NCI-H345 treated with DMSO at 0.1 percent for 48 hours (cell line): Measurements from ENCODE around the gene PI4K2A.

Experiments used
- DNase-seq: peaks from one replicate; lab custom pipeline; 2025; ENCODE audit not compliant: unreplicated experiment; lab: John Stamatoyannopoulos, UW

PI4K2A gene

DNA sequence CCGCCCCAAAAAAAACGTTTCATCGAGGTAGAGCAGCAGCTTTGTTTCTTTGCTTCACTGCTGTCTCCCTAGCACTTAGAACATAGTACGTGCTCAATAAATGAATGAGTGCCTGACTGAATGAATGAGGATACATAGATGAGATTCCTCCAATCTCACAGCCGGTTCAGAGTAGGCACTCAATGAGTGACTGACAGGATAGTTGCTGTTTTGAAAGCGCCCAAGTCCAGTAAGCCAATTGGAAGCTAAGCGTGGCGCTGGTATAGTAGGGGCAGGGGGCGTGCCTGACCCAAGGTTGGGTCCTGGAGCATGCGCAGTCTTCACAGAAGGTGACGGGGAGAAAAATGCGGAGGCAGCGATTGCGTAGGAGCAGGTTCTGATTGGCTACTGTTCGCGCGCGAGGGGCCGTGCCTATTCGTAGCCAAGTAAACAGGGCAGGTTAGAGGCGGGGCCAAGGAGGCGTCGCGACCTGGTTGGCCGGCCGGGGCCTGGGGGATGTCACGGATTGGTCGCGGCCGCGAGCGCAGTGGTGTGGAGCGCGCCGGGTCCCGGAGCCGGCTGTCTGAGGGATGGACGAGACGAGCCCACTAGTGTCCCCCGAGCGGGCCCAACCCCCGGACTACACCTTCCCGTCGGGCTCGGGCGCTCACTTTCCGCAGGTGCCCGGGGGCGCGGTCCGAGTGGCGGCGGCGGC, at the start of gene PI4K2A:
Gene PI4K2A (plus strand): TSS at position 498 of the 694 bp plus-strand sequence. CDS start 72 bp downstream, at position 570.
- peak; percentile 96 for DNase-seq

DNA sequence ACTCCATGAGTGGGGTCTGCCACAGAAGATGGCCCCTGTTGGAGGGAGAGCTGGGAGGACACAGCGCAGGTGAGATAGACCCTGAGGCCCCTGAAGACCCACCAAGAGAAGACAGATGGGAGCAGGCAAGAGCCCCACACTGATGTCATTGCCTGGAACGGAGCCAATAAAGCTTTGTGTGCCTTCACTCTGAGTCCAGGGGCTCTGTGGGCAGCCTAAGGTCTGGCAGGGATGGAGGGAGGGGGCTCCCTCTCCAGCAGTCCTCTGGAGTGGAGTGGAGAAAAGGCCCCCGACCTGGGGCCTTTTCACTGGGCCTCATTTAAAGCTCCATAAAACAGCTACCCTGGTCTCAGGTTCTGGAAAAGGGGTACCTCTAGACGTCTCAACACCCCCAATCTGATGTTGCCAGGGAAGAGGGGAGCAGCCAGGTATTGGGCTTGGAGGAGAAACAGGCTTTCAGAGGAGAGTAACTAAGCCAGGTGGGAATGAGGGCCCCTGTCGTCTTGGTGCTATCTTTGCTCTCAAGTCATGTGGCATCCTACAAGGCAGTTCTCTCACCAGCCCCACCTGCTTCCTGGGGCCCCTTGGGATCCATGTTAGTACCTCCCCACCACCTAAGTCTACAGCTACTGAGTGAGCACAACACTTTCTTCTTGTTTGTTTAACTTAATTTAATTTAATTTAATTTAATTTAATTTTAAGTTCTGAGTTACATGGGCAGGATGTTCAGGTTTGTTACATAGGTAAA, 49.5 kb upstream of the PI4K2A start:
- no peak for DNase-seq

DNA sequence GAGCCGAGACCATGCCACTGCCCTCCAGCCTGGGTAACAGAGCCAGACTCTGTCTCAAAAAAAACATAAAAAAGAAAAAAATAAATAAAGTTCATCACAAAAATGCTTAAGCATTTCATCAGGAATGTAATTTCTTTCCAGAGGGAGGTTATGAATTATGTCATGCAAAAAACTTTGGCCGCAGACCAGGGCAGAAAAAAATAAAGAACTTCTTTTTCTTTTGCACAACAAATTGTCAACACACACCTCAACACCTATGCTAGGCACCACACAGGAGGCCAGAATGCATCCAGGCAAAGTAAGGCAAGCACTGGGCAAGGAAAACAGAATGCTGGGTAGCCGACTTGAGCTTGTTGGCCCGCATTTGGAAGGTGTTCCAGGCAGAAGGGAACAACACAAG, 47.0 kb upstream of the PI4K2A start:
- no peak for DNase-seq

DNA sequence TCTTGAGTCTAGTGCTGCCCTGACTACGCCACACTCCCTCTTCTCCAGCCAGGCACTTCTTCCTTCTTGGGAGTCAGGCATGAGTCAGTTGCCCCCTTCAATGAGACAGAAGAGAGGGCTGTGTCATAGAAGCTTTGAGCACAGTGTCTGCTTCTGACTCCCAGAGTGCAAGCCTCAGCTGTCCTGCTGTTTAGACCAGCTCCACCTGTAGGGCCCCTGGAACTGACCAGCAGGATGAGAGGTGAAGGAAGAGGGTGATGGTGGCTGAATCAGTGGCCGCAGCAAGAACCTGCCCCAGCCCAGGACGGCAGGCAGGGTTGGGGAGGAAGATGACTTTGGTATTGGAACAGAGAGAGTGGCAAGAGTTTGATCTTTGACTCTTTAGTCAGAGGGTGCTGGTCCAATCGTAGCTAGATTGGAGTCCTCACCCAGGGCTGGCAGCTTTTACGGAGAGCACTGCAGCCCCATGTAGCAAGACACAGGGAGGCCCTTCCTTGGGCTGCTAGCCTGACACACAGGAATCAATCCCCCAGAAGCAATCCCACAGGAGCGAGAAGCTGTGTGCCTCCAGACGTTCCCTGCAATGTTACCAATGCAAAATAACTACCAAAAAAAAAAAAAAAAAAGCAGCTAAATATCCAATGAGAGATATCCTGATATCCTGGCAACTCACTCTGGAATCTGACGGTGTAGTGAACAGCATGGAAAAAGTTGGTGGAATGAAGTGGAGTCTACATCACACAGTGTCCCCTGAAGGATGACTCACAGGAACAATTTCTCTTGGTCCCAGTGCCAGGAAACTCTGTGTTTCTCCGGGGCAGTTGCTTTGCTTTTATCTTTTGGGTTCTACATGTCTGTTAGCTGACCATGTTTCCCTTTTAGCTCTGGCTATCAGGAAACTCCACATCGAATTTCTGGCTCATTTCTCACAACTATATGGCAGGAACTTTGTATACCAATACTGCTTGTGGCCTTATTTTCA, 44.1 kb upstream of the PI4K2A start:
- no peak for DNase-seq

DNA sequence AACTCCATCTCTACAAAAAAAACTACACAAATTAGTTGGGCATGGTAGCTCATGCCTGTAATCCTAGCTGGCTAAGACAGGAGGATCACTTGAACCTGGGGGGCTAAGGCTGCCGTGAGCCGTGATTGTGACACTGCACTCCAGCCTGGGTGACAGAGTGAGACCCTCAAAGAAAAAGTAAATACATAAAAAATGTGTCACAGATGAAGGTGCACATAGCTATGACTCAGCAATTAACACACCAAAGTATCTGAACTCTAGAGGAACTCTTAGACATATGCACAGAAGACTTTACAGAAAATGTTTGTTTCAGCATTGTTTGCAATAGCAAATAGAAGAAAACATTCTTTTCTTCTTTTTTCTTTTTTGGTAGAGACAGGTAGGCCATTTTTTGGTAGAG, 42.7 kb upstream of the PI4K2A start:
- DNase-seq, result no peak

DNA sequence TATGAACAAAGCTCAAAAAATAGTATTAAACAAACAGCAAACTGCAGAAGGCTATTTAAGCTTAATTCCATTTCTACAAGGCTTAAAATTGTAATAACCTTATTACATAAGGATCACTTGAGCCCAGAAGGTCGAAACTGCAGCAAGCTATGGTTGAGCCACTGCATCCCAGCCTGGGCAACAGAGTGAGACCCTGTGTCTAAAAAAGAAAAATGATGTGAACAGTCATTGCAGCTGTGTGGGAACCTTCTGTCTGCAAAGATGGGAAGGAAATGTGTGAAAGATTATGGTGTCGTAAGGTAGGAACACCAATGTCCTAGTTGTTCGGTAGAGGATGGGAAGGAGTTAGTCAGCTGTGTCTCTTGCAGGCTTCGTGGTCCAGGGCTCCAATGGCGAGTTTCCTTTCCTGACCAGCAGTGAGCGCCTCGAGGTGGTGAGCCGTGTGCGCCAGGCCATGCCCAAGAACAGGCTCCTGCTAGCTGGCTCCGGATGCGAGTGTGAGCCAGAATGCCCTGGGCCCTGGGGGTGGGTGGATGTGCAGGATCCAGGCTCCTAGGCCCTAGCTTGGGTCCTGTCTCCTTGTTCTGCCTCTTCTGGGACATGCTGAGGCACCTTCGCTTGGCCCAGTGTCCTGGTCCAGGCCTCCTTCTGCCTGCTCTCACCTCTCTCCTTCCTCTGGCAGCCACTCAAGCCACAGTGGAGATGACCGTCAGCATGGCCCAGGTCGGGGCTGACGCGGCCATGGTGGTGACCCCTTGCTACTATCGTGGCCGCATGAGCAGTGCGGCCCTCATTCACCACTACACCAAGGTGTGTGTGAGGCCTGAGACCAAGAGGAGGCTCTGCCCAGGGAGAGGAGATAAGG, 41.8 kb upstream of the PI4K2A start:
- no peak for DNase-seq

DNA sequence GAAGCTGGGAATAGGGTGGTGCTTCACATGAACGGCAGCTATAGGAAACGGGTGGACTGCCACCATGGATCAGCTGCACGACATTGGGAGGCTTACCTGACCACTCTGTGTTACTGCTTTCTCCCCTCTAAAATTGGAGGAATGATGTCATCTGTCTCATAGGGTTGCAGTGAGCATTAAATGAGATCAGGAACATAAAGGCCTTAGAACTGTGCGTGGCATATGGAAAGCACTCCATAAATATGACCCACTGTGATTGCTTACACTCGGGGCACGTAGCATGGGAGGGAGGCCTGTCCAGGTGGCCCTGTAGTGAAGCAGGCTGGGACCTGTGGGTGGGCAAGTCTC, 41.2 kb upstream of the PI4K2A start:
- no peak for DNase-seq

DNA sequence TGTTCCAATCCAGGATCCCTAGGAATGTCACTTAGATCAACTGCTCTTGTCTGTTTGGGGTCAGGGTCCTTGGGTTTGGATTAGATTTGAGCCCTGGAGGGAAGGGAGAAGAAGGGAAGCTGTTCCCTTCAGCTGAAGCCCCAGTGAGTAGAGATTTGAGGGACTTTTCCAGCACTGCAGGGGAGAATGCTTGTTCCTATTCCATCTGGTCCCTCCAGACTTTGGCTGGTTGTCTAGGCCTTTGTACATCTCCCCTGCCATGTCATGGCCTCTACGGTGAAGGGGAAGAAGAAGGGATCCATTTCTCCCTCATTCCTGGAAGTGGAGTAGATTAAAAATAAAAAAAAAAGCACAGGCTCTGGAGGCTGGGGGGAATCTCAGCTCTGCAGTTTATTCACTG, 39.9 kb upstream of the PI4K2A start:
- no peak for DNase-seq

DNA sequence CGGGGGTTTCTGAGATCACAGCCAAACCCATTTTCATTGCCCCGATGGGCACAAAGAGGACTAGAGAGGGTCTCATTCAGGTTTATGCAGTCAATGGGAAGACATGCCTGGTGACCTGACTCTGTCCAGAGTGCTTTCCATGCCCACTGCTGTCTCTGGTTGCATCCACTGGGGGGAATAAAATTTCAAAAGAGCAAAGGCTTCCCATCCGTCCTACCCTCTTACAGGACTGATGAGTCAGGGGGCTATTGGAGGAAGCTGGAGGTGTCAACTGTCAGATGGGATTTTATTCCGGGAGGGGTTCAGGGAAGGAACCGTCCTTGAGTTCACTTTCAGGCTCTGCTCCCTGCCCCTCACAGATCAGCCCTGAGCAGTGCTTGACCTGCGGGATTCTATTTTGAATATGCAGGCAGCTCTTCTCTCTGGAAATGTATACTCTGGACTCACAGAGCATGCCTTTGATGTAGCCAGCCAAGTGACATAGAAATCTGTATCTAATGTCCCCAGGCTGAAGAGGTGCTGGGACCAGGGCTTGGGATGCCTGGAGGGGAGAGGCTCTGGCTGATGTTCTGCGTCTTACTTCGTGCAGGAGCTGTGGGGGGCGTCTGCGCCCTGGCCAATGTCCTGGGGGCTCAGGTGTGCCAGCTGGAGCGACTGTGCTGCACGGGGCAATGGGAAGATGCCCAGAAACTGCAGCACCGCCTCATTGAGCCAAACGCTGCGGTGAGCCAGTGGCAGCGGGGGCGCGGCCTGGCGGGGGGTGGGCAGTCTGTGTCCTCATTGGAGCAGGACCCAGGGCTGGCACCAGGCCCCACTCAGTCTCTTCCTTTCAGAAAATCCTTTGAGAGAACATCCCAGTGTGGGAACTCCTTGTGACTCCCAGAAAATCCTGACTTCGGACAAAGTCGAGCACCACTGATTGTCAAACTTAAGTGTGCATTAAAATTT, 38.9 kb upstream of the PI4K2A start:
- no peak for DNase-seq

DNA sequence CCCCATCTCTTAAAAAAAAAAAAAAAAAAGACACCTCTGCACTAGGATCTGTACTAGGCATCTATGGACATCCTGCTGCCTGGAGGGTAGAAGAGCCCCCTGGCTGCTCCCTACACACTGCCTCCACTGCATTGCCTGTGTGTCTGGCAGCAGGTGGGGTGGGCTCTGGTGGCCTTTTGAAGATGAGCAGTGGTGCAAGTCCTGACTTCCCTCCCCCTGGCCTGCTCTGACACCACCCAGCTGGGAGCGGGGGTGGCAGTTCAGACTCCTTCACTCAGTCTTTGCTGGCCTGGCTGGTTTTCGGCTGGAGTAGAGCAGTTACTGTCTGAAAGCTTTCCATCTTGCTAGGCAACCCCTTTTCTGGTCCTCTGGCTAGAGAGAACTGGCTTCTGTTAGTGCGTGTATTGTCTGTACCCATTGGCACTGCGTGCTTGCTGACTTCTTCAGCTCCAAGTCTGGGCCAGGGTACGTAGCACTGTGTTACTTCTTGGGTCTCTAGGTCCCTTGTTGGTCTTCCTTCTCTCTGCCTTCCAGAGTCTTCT, 33.3 kb upstream of the PI4K2A start:
- no peak for DNase-seq

DNA sequence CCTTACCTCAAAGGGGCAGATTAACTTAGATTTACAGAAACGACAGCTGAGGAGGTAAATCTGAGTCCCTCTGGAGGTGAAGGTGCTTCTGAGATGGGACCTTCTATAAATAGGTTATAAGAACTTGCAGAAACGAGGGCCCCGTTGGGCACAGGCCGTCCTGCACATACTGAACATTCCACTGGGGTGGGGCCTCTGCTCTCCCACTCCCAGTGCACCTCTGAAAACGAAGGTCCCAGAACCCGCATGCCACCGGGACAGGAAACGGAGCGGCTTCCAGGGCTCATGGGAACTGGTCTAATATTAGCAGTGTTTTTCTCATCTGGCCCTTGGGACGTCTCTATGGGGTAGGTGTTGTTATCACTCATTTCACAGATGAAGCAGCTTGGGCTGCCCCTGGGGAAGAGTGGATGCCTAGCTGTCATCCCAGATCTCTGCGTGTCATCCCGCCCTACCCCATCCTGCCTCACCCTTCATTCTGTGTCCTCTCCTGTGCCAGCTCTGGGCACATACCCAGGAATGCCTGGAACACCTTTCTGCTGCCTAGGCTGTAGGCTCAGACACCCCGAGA, 31.4 kb upstream of the PI4K2A start:
- DNase-seq, result no peak

DNA sequence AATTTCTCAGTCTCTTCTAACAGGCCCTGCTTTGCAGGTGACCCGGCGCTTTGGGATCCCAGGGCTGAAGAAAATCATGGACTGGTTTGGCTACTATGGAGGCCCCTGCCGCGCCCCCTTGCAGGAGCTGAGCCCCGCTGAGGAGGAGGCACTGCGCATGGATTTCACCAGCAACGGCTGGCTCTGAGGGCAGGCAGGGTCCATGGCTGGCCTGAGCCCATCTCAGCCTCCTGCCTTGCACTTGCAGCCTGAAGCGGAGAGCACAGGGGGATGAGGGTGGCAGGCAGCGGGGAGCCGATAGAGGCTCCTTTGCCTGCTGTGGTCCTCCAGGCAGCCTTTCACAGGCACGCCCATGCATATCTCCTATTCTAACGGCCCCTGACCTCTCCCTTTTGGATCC, 29.0 kb upstream of the PI4K2A start:
- DNase-seq, result no peak

DNA sequence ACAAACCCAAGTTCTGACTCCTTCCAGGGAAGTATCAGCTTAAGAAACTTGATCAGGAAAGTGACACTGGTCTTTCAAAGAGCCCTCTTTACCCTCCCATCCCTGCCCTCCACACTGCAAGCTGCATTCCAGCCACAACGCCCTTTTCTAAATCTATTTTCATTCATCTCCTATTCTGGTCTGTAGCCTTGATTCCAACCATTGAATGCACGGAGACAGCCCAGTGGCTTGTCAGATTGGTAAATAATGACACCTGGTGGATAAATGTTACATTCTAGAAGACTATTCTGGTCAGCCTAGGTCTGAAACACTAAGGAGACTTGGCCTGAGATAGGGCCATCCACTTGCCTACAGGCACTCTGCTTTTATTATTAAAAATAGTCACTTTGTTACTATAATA, 28.1 kb upstream of the PI4K2A start:
- DNase-seq, result no peak

DNA sequence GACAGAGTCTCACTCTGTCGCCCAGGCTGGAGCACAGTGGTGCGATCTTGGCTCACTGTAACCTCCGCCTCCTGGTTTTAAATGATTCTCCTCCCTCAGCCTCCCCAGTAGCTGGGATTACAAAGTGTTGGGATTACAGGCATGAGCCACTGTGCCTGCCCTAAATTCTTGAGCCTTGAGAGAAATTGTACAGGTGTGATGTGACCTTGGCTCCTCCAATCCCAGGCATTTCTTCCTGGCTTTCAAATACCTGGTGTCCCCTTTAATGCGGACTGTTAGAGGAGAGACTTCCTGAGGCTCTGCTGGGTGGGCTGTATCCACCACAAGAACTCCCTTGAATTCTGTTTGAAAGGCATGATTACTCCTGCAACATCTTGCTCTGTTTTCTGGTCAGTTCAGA, 22.2 kb upstream of the PI4K2A start:
- DNase-seq, result no peak

DNA sequence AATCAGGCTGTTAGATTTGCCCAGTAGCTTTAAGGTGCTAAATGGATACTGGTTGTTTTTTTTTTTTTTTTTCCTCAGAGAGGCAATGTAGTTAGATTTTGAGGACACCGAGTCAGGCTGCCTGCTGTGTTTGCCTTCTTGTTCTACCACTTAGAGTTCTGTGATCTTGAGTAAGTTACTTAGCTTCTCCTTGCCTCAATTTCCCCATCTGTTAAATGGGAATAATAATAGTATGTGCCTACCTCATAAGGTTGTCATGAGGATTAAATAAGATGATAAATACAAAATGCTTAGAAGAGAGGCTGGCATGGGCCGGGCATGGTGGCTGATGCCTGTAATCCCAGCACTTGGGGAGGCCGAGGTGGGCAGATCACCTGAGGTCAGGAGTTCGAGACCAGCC, 21.7 kb upstream of the PI4K2A start:
- DNase-seq, result no peak

DNA sequence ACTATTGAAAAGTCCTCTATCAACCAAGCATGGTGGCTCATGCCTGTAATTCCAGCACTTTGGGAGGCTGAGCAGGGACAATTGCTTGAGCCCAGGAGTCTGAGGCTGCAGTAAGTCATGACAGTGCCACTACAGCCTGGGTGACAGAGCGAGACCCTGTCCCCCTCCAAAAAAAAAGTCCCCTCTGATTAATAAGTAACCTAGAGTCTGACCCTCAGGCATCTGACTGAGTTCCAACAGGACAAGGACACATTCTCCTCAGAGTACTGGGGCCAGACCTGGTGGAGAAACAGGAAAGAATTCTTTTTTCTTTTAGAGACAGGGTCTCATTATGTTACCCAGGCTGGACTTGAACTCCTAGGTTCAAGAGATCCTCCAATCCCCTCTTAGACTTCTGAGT, 17.2 kb upstream of the PI4K2A start:
- DNase-seq, result no peak

DNA sequence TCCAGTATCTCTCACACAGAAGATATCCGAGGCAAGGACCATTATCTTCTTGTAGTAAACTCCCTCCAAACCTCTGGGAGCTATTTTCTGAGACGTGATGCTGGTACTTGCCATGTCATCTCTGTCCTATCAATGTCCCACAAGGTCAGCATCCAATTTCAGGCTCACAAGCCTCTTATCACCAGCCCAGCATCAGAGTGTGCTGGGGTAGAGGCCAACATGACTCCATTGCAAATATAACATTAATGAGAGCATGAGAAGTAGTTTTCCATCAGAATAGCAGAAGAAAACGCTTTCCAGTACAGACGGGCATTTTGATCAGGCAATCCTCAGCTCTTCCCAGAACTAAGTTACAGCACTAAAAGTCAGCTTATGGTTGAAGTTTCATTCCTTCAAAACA, 12.7 kb upstream of the PI4K2A start:
- DNase-seq, result no peak

DNA sequence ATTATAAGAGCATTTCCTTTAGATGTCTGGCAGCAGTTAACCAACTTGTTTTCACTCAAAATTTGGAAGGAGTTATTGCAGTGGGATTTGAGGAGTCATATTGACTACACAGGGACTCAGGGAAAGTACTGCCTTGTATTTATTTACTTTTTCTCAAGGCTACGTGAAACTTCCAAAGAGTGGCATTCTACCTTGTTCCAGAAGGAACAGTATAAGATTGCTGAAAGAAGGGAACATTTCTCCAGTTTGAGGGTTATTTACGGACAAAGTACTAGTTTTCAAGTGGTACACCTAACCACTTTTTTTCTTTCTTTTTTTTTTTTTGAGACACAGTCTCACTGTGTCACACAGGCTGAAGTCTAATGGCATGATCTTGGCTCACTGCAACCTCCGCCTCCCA, 12.2 kb upstream of the PI4K2A start:
- DNase-seq, result no peak

DNA sequence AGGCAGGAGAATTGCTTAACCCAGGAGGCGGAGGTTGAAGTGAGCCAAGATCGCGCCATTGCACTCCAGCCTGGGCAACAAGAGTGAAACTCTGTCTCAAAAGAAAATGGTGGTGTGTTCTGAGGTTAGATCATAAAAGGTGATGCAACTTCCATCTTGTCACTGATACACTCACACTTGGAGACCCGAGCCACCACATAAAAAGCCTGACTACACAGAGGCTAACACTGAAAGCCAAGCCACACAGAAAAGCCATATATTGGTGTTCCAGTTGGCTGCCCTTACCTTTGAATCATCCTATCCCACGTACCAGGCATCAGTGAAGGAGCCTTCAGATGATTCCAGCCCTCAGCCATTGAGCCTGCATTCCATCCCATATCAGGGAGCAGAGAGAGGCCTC, 11.2 kb upstream of the PI4K2A start:
- DNase-seq, result no peak
